NCI-H2081 (cell line): ENCODE results near the gene TNFRSF21.
"Not testable (repeated sequence)": the region's sequence is repeated elsewhere in the genome, so short reads cannot be mapped to it uniquely, and the experiment has no call there.

Experiments used
- DNase-seq, 2 experiments: peaks; one replicate each; lab custom pipeline; 2025; lab: John Stamatoyannopoulos, UW

Gene TNFRSF21, protein sequence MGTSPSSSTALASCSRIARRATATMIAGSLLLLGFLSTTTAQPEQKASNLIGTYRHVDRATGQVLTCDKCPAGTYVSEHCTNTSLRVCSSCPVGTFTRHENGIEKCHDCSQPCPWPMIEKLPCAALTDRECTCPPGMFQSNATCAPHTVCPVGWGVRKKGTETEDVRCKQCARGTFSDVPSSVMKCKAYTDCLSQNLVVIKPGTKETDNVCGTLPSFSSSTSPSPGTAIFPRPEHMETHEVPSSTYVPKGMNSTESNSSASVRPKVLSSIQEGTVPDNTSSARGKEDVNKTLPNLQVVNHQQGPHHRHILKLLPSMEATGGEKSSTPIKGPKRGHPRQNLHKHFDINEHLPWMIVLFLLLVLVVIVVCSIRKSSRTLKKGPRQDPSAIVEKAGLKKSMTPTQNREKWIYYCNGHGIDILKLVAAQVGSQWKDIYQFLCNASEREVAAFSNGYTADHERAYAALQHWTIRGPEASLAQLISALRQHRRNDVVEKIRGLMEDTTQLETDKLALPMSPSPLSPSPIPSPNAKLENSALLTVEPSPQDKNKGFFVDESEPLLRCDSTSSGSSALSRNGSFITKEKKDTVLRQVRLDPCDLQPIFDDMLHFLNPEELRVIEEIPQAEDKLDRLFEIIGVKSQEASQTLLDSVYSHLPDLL

GRCh38 chr6:47309291-47310130 lies at the start of gene TNFRSF21:
Gene TNFRSF21 (minus strand): TSS chr6:47309905. CDS start chr6:47309511, 394 bp downstream.
- DNase-seq: peak; percentile 91 to 94

DNA sequence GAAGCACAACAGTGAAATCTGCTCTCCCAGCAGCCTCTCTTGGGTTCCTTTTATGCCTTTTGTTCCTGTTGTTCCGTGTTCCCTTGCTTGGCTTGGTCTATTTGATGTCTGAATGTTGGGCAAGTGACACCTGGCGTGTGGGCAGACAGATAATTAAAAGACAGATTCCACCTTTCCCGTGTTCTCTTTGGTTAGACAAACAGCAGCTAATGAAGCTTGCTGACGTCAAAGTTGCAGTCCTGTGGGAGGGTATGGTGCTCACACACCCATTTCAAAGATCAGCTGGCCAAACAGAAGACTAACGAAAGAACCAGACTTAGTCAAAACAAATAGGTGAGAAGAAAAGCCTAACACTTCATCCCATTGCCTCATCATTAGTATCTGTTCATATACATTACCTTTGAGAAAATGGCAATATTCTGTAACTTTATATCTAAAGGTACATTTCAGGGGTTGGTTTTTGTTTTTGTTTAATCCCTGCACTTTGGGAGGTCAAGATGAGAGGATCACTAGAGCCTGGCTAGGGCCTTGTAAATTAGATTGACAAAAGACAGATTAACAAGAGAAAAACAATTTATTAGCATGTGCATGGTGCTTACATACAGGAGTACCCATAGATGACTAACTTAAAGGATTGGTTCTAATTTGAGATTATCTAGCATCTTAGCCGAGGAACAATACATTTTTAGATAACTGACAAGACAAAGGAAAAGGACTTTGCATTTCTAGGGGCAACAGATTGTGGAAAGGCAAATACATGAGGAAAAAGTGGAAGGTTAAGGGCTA lies 48.9 kb upstream of the TNFRSF21 start:
- DNase-seq: peak; percentile 5 to 14

GRCh38 chr6:47357827-47358226 lies 48.1 kb upstream of the TNFRSF21 start:
- DNase-seq: no peak

DNA sequence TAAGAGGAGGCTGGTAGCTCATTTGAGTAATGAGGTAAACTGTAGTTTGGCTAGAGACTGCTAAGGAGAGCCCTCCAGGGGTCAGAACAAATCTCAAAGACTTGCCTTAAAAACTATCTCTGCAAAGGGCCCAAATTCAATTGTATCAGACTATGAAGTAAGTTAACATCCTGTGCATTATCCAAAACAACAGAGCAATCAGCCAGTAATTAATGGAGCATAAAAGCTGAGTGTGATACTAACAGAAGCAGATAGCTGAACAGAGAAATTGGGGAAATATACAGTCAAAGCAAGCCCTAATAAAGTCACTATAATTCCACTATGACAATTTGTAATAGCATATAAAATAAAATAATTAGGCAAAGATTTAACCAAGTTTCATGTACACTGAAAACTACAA lies 45.8 kb upstream of the TNFRSF21 start:
- DNase-seq: no peak

GRCh38 chr6:47353871-47354270 lies 44.2 kb upstream of the TNFRSF21 start:
- no peak for DNase-seq

GRCh38 chr6:47352966-47353365 lies 43.3 kb upstream of the TNFRSF21 start:
- DNase-seq: no peak

- no peak for DNase-seq
Observed at GRCh38 chr6:47352194-47352920, 42.7 kb upstream of the TNFRSF21 start.

GRCh38 chr6:47351621-47352020 lies 41.9 kb upstream of the TNFRSF21 start:
- DNase-seq: no peak

- no peak for DNase-seq
Observed at GRCh38 chr6:47349931-47350330, 40.2 kb upstream of the TNFRSF21 start.

- DNase-seq: no peak
Observed at GRCh38 chr6:47348316-47348863, 38.7 kb upstream of the TNFRSF21 start.

GRCh38 chr6:47345761-47346160 lies 36.1 kb upstream of the TNFRSF21 start:
- no peak for DNase-seq

- peak; percentile 10 for DNase-seq
Observed at GRCh38 chr6:47344022-47344421, 34.3 kb upstream of the TNFRSF21 start.

DNA sequence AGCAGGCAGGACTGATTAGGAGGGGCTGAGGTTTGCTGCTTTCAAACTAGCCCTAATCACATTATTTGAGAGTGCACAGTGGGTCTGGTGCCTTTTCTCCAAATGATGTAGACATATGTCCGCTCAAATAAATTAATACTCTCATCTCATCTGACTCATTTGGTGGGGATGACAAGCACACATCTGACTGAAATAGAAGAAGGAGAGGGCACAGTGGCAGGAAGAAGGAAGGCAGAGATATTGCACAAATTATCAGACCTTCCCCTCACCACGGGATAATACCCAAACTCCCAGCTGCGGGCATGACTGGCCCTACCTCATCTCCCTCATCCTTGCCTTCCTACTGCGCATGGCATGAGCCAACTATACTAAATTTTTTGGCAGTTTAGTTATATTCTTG lies 33.9 kb upstream of the TNFRSF21 start:
- no peak for DNase-seq

DNA sequence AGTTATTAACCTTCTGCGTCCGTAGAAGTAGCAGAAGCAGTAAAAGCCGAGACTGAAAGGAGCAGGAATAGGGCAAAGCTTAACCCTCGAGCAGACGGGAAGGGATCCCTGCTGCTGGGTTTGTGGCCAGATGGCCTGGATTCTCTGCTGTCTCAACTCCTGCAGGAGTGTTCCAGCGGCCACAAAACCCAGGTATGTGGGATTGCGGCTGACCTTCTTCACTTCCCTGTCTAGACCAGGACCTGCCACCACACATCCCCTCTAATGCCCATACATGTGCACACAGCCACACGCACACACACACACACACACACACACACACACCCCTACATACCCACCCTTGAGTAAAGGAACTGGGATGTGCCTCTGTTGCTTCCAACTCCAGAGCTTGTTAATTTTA lies 33.1 kb upstream of the TNFRSF21 start:
- DNase-seq: no peak

GRCh38 chr6:47337519-47337918 lies 27.8 kb upstream of the TNFRSF21 start:
- DNase-seq: no peak

DNA sequence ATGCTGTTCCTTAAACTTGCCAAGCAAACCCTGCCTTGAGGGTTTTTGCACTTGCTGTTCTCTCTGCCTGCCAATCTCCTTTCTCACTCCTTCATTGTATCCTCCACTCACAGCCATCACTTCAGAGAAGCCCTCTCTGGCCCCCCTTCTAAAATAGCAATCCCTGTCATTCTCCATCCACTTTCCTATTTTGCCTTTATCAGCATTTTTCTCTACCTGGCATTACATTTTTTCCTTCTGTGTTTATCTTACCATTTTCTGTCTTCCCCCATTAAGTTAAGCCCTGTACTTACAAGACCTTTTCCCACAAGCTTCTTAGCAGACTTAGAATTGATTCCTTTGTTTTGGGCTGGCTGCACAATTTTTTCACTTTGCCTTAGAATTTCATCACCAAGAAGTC lies 26.6 kb upstream of the TNFRSF21 start:
- no peak for DNase-seq

- DNase-seq: no peak
Observed at GRCh38 chr6:47335466-47335865, 25.8 kb upstream of the TNFRSF21 start.

DNA sequence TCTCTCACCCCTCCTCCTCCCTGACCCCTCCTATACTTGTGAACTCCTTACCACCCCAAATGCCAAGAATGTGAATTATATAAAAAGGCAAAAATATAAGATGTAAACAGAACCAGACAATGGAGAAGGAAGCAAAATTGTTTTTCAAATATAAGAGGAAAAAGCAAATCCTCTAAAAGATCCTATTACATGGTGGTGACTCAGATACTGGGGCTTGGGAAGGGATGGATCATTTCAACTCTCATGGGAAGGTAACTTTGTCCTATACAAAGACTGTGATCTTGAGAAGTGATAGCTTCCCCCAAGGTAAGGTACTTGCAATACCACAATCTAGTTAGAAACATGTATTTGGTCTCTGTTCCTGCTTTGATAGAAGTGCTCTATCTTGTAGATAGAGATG lies 24.6 kb upstream of the TNFRSF21 start:
- DNase-seq: no peak

- DNase-seq: not testable (repeated sequence)
Observed at GRCh38 chr6:47328606-47329005, 18.9 kb upstream of the TNFRSF21 start.

GRCh38 chr6:47328139-47328538 lies 18.4 kb upstream of the TNFRSF21 start:
- DNase-seq: not testable (repeated sequence)

GRCh38 chr6:47323887-47324286 lies 14.2 kb upstream of the TNFRSF21 start:
- no peak for DNase-seq
